HEK293T (cell line): ENCODE results near the gene CTIF.

ENCODE experiments used
- CTCF ChIA-PET: fragments of 350-600 bp; formaldehyde crosslinking; extraction: SDS; loops from one replicate; lab custom pipeline; 2021; ENCODE audit warnings: antibody characterized with exemption, inconsistent platforms; lab: Yijun Ruan, JAX
- POLR2A ChIA-PET: fragments of 350-600 bp; formaldehyde crosslinking; extraction: SDS; loops from one replicate; lab custom pipeline; 2020; ENCODE audit warnings: antibody characterized with exemption, inconsistent platforms; lab: Yijun Ruan, JAX
- DNase-seq: peaks from one replicate; pipeline ENCODE4 v3.0.0; 2012; ENCODE audit warnings: mixed read lengths; ENCODE audit errors: extremely low spot score
- ARNT ChIP-seq: fragments of 450-650 bp; IDR thresholded peaks from 2 replicates; pipeline ENCODE4 v1.6.1; 2017; ENCODE audit warnings: mild to moderate bottlenecking
- BHLHE40 ChIP-seq: fragments of 450-650 bp; IDR thresholded peaks from 2 replicates; pipeline ENCODE4 v1.6.1; 2016; ENCODE audit warnings: mild to moderate bottlenecking, moderate library complexity, borderline replicate concordance
- CTBP1 ChIP-seq: fragments of 450-650 bp; IDR thresholded peaks from 2 replicates; pipeline ENCODE4 v1.6.1; 2016; ENCODE audit warnings: borderline replicate concordance
- ELF4 ChIP-seq: fragments of 450-650 bp; IDR thresholded peaks from 2 replicates; pipeline ENCODE4 v1.6.1; 2017; ENCODE audit warnings: antibody characterized with exemption
- FOXA1 ChIP-seq: fragments of 450-650 bp; IDR thresholded peaks from 2 replicates; pipeline ENCODE4 v1.6.1; 2016; ENCODE audit warnings: mild to moderate bottlenecking
- FOXK2 ChIP-seq: fragments of 450-650 bp; IDR thresholded peaks from 2 replicates; pipeline ENCODE4 v1.6.1; 2016; ENCODE audit warnings: mild to moderate bottlenecking
- FOXM1 ChIP-seq: fragments of 450-650 bp; IDR thresholded peaks from 2 replicates; pipeline ENCODE4 v1.6.1; 2017; ENCODE audit warnings: mild to moderate bottlenecking, borderline replicate concordance
- HDGF ChIP-seq: fragments of 450-650 bp; IDR thresholded peaks from 2 replicates; pipeline ENCODE4 v1.6.1; 2017; ENCODE audit warnings: antibody characterized with exemption, borderline replicate concordance
- L3MBTL2 ChIP-seq: fragments of 450-650 bp; conservative IDR thresholded peaks from 2 replicates; pipeline ENCODE4 v1.6.1; 2016; ENCODE audit warnings: mild to moderate bottlenecking
- LEF1 ChIP-seq: fragments of 450-650 bp; IDR thresholded peaks from 2 replicates; pipeline ENCODE4 v1.6.1; 2017; ENCODE audit warnings: mild to moderate bottlenecking, borderline replicate concordance
- NFRKB ChIP-seq: fragments of 450-650 bp; IDR thresholded peaks from 2 replicates; pipeline ENCODE4 v1.6.1; 2016; ENCODE audit warnings: mild to moderate bottlenecking, moderate library complexity
- PKNOX1 ChIP-seq: fragments of 450-650 bp; IDR thresholded peaks from 2 replicates; pipeline ENCODE4 v1.6.1; 2016
- SP1 ChIP-seq: fragments of 450-650 bp; IDR thresholded peaks from 2 replicates; pipeline ENCODE4 v1.6.1; 2017
- SUZ12 ChIP-seq: fragments of 450-650 bp; IDR thresholded peaks from 2 replicates; pipeline ENCODE4 v1.6.1; 2016; ENCODE audit warnings: mild to moderate bottlenecking
- TARDBP ChIP-seq: fragments of 450-650 bp; IDR thresholded peaks from 2 replicates; pipeline ENCODE4 v1.6.1; 2016
- ZNF384 ChIP-seq: fragments of 450-650 bp; IDR thresholded peaks from 2 replicates; pipeline ENCODE4 v1.6.1; 2016

CTIF gene

GRCh38 chr18:48687346-48688042, 148.7 kb downstream of the CTIF start:
- ChIA-PET POLR2A (no interaction called here), CTCF (interaction anchor here (0.6 kb wide), 1 partner anchor 9 kb away, joined by 3 read pairs; no protein-coding TSS in a partner anchor)
- TF ChIP-seq CTBP1, result no peak
- no peak for TF ChIP-seq FOXA1
- TF ChIP-seq ZNF384, result no peak
- no peak for TF ChIP-seq HDGF
- no peak for TF ChIP-seq ELF4
- TF ChIP-seq LEF1, result no peak
- TF ChIP-seq ARNT, result no peak
- TF ChIP-seq L3MBTL2, result no peak
- no peak for TF ChIP-seq NFRKB
- no peak for TF ChIP-seq BHLHE40
- TF ChIP-seq TARDBP, result no peak
- TF ChIP-seq SUZ12, result no peak
- no peak for TF ChIP-seq FOXK2
- no peak for TF ChIP-seq PKNOX1
- no peak for TF ChIP-seq SP1
- no peak for TF ChIP-seq FOXM1
- DNase-seq, result no peak

GRCh38 chr18:48688961-48689360, 150.1 kb downstream of the CTIF start:
- DNase-seq, result no peak
- ChIA-PET POLR2A (no interaction called here), CTCF (no interaction called here)
- TF ChIP-seq L3MBTL2 (no peak), ELF4 (no peak), FOXK2 (no peak), SUZ12 (no peak), FOXM1 (no peak), SP1 (no peak), TARDBP (no peak), BHLHE40 (no peak), HDGF (no peak), NFRKB (no peak), CTBP1 (no peak), LEF1 (no peak), ARNT (no peak), FOXA1 (no peak), PKNOX1 (no peak), ZNF384 (no peak)

GRCh38 chr18:48689548-48689947, 150.7 kb downstream of the CTIF start:
- ChIA-PET POLR2A (no interaction called here), CTCF (no interaction called here)
- no peak for DNase-seq
- TF ChIP-seq SUZ12 (no peak), L3MBTL2 (no peak), LEF1 (no peak), SP1 (no peak), ARNT (no peak)

DNA sequence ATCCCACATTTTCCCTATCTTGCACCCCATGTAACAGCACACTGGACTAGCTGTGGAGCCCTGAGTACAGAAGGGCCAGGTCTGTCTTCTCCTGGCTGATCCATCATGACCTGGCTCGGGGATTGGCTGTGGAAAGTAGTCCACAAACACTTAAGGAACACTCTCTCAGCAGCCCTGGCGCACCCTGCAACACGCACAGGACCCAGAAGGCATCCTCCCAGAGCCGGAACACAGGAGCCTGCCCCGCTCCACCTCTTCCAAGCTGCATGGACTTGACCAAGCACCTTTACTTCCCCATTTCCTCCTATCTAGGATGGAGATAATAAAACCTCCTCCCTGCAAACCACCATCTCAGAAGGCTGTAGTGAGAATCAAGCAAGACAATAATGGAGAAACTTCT, 151.7 kb downstream of the CTIF start:
- CTCF ChIA-PET, result no interaction called here
- TF ChIP-seq ARNT (no peak), SP1 (no peak), BHLHE40 (no peak)
- DNase-seq, result no peak
- POLR2A ChIA-PET, result no interaction called here

GRCh38 chr18:48693006-48693405, 154.2 kb downstream of the CTIF start:
- no peak for DNase-seq
- CTCF ChIA-PET, result no interaction called here
- TF ChIP-seq FOXM1, result no peak
- TF ChIP-seq TARDBP, result no peak
- TF ChIP-seq ZNF384, result no peak
- no peak for TF ChIP-seq ARNT
- TF ChIP-seq CTBP1, result no peak
- no peak for TF ChIP-seq BHLHE40
- POLR2A ChIA-PET, result no interaction called here

GRCh38 chr18:48693625-48694262, 154.9 kb downstream of the CTIF start:
- POLR2A ChIA-PET, result no interaction called here
- CTCF ChIA-PET, result no interaction called here
- DNase-seq, result no peak
- TF ChIP-seq BHLHE40 (no peak), CTBP1 (no peak), PKNOX1 (no peak), TARDBP (no peak), HDGF (no peak), SUZ12 (no peak), FOXM1 (no peak), ZNF384 (no peak), ELF4 (no peak), ARNT (no peak), FOXA1 (no peak), SP1 (no peak), LEF1 (no peak), NFRKB (no peak), FOXK2 (no peak), L3MBTL2 (no peak)
